Endodermal cell (in vitro differentiated cells): ENCODE data around the gene RAET1E. TPM values are rescaled to one million over a fixed set of nuclear protein-coding genes. Genes with fewer than 3 reads are reported as not detected.

Experiments
- DNase-seq: peaks from one replicate; pipeline ENCODE4 v3.0.0-alpha.2; 2017
- H3K27ac ChIP-seq: 2 replicates; pipeline ENCODE4 v1.5.1; 2013; ENCODE audit warnings: mild to moderate bottlenecking, low read depth, low read length, moderate library complexity
- H3K27me3 ChIP-seq: 2 replicates; pipeline ENCODE4 v1.6.1; 2013; ENCODE audit warnings: mild to moderate bottlenecking, low read length, moderate library complexity; ENCODE audit not compliant: insufficient read depth, control insufficient read depth, poor library complexity, severe bottlenecking
- H3K36me3 ChIP-seq: 2 replicates; pipeline ENCODE4 v1.7.0; 2013; ENCODE audit warnings: mild to moderate bottlenecking, low read length, moderate library complexity; ENCODE audit not compliant: control insufficient read depth, insufficient read depth
- H3K4me1 ChIP-seq: one replicate; pipeline ENCODE4 v1.7.0; 2013; ENCODE audit warnings: low read length; ENCODE audit not compliant: control insufficient read depth, insufficient read depth
- H3K4me3 ChIP-seq: 2 replicates; pipeline ENCODE4 v1.5.1; 2013; ENCODE audit warnings: mild to moderate bottlenecking, low read length, moderate library complexity
- H3K9ac ChIP-seq: 2 replicates; pipeline ENCODE4 v1.6.1; 2013; ENCODE audit warnings: mild to moderate bottlenecking, low read length, moderate library complexity; ENCODE audit not compliant: poor library complexity, severe bottlenecking; ENCODE audit errors: extremely low read depth
- H3K9me3 ChIP-seq: 2 replicates; pipeline ENCODE4 v1.6.1; 2013; ENCODE audit warnings: mild to moderate bottlenecking, low read length, moderate library complexity; ENCODE audit not compliant: control insufficient read depth
- H3K27ac Mint-ChIP-seq: 2 replicates; pipeline ENCODE4 v1.8.0; 2020; ENCODE audit warnings: mixed read lengths
- H3K27me3 Mint-ChIP-seq: 2 replicates; pipeline ENCODE4 v1.8.0; 2021; ENCODE audit warnings: mild to moderate bottlenecking, mixed read lengths; ENCODE audit not compliant: insufficient read depth
- H3K36me3 Mint-ChIP-seq: 2 replicates; pipeline ENCODE4 v1.8.0; 2020; ENCODE audit warnings: low read depth, mixed read lengths
- H3K4me1 Mint-ChIP-seq: 2 replicates; pipeline ENCODE4 v1.8.0; 2020; ENCODE audit warnings: mixed read lengths
- H3K4me3 Mint-ChIP-seq: 2 replicates; pipeline ENCODE4 v1.8.0; 2020; ENCODE audit warnings: mild to moderate bottlenecking, moderate library complexity, mixed read lengths
- H3K9me3 Mint-ChIP-seq: 2 replicates; pipeline ENCODE4 v1.8.0; 2020; ENCODE audit warnings: mild to moderate bottlenecking, mixed read lengths
- WGBS, 2 experiments: methylation state at CpG; one replicate each; pipeline versions ENCODE4 v1.1.5 to v1.1.7; 2013; ENCODE audit warnings: missing lambda C conversion rate in 2 of 2, mixed read lengths in 1 of 2; ENCODE audit not compliant: insufficient coverage in 1 of 2, insufficient read length in 1 of 2; 5-methylcytosine and 5-hydroxymethylcytosine counted together
- total RNA-seq, 2 donors: library from RNA; stranded (reverse); fragmentation: NEBNext Ultra II Directional in 1 of 2; extraction: Animal tissue kit (Norgen Biotek cat#: 25700) in 1 of 2; gene quantifications; 2 replicates in 1 of 2; 3 replicates in 1 of 2; pipeline ENCODE4 v1.2.1, GENCODE V29; 2021
- TF ChIP-seq, protein P1 (sequence below): fragments of 200-600 bp; sonication (generic); conservative IDR thresholded peaks from 2 replicates; pipeline ENCODE4 v1.5.0; 2021; ENCODE audit warnings: antibody characterized with exemption, mild to moderate bottlenecking

RAET1E gene
- total RNA-seq, 2 donors from 2014 or later = not detected

DNA sequence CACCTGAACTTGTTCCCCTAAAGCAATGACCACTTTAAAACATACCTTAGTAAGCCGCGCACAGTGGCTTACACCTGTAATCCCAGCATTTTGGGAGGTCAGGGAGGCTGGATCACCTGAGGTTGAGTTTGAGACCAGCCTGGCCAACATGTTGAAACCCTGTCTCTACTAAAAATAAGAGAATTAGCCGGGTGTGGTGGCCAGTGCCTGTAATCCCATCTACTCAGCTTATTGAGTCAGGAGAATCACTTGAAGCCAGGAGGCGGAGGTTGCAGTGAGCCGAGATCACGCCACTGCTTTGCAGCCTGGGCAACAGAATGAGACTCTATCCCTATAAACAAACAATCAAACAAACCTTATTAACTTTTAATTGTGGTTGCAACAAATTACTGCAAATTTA, 1.6 kb upstream of the RAET1E start:
- H3K27ac Mint-ChIP-seq = no peak overlapping the region
- H3K9me3 ChIP-seq = no peaks in the 10 kb centered on the region
- H3K4me3 Mint-ChIP-seq = no peak overlapping the region
- TF ChIP-seq, protein P1, sequence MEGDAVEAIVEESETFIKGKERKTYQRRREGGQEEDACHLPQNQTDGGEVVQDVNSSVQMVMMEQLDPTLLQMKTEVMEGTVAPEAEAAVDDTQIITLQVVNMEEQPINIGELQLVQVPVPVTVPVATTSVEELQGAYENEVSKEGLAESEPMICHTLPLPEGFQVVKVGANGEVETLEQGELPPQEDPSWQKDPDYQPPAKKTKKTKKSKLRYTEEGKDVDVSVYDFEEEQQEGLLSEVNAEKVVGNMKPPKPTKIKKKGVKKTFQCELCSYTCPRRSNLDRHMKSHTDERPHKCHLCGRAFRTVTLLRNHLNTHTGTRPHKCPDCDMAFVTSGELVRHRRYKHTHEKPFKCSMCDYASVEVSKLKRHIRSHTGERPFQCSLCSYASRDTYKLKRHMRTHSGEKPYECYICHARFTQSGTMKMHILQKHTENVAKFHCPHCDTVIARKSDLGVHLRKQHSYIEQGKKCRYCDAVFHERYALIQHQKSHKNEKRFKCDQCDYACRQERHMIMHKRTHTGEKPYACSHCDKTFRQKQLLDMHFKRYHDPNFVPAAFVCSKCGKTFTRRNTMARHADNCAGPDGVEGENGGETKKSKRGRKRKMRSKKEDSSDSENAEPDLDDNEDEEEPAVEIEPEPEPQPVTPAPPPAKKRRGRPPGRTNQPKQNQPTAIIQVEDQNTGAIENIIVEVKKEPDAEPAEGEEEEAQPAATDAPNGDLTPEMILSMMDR = no peak
- peaks cover 16% of the 10 kb centered on the region for H3K4me1 Mint-ChIP-seq
- 92 to 93% methylated on average over 4 to 6 of the region's 6 CpGs for WGBS, 2 experiments
- no peak overlapping the region for H3K4me3 ChIP-seq
- DNase-seq = peak; percentile 20
- no peak overlapping the region for H3K9ac ChIP-seq
- H3K27ac ChIP-seq = no peak overlapping the region
- peaks cover 23% of the 10 kb centered on the region for H3K27me3 Mint-ChIP-seq
- H3K27me3 ChIP-seq = peaks cover 7% of the 10 kb centered on the region
- no peaks in the 10 kb centered on the region for H3K36me3 Mint-ChIP-seq
- no peaks in the 10 kb centered on the region for H3K4me1 ChIP-seq
- no peaks in the 10 kb centered on the region for H3K9me3 Mint-ChIP-seq
- no peaks in the 10 kb centered on the region for H3K36me3 ChIP-seq

DNA sequence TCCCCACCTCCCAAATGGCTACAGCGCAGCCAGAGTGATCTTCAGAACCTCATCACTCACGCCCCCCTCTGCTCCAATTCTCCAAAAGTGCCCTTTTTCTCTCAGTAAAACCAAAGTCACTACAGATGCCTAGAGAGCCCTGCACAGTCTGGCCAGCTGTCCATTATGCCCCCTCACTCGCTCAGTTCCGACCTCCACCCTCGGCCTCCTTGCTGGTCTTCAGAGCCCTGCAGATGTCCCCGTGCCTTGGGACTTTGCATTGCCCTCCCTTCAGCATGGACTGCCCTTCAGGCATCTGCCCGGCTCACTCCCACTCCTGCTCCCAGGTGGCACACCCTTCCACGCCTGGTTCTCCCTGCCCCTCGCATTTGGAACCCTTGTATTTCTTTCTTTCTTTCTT, 1.1 kb upstream of the RAET1E start:
- H3K4me1 Mint-ChIP-seq = peaks cover 11% of the 10 kb centered on the region
- no peaks in the 10 kb centered on the region for H3K36me3 Mint-ChIP-seq
- peaks cover 7% of the 10 kb centered on the region for H3K27me3 ChIP-seq
- no peaks in the 10 kb centered on the region for H3K9me3 Mint-ChIP-seq
- H3K27me3 Mint-ChIP-seq = peaks cover 28% of the 10 kb centered on the region
- no peak overlapping the region for H3K27ac ChIP-seq
- no peak overlapping the region for H3K4me3 Mint-ChIP-seq
- no peaks in the 10 kb centered on the region for H3K4me1 ChIP-seq
- no peak overlapping the region for H3K27ac Mint-ChIP-seq
- H3K4me3 ChIP-seq = no peak overlapping the region
- DNase-seq = peak; percentile 21
- TF ChIP-seq, protein P1 = no peak
- no peak overlapping the region for H3K9ac ChIP-seq
- WGBS, 2 experiments = 89 to 91% methylated on average over 4 to 9 of the region's 9 CpGs
- H3K36me3 ChIP-seq = no peaks in the 10 kb centered on the region
- H3K9me3 ChIP-seq = no peaks in the 10 kb centered on the region

DNA sequence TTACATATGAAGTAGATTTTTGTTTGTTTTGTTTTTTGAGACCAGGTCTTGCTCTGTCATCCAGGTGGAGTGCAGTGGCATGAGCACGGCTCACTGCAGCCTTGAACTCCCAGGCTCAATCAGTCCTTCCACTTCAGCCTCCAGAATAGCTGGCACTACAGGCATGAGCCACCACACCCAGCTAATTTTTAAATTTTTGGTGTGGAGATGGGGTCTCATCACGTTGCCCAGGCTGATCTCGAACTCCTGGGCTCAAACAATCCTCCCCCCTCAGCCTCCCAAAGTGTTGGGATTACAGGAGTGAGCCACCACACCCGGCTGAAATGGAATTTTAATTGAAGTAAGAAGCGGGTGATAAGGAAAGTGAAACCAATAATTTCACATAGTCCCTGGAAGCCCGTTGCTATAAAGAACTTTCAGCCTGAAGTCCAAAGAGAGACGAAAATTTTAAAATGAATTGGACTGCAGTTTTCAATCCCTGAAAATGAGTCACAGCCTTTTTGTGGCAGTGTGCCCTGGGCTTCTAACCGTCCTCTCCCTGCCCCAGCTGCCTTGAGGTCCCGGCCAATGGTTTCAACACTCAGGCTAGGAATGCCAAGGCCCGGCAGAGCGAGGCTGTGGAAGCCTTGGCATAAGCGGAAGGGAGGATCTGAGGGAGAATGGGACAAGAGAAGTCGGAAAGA, 757 bp downstream of the RAET1E start:
- Histone ChIP-seq H3K4me3 (no peak overlapping the region), H3K9me3 (no peaks in the 10 kb centered on the region), H3K9ac (no peak overlapping the region), H3K27me3 (peaks cover 7% of the 10 kb centered on the region), H3K36me3 (no peaks in the 10 kb centered on the region), H3K27ac (no peak overlapping the region), H3K4me1 (no peaks in the 10 kb centered on the region)
- peaks cover 8% of the 10 kb centered on the region for H3K4me1 Mint-ChIP-seq
- no peak for DNase-seq
- WGBS, 2 experiments = 88 to 90% methylated on average over 6 to 13 of the region's 13 CpGs
- H3K9me3 Mint-ChIP-seq = no peaks in the 10 kb centered on the region
- no peak overlapping the region for H3K4me3 Mint-ChIP-seq
- H3K27me3 Mint-ChIP-seq = peaks cover 45% of the 10 kb centered on the region
- no peak overlapping the region for H3K27ac Mint-ChIP-seq
- TF ChIP-seq, protein P1 = no peak
- no peaks in the 10 kb centered on the region for H3K36me3 Mint-ChIP-seq
